Thymus (tissue), 11 donors: ENCODE data around the gene SKI. TPM values are rescaled to one million over a fixed set of nuclear protein-coding genes. Genes with fewer than 3 reads are reported as not detected.

Experiments used
- DNase-seq, 9 donors: peaks; one replicate each; pipeline ENCODE4 v3.0.0-alpha.2; 2013; ENCODE audit warnings: low spot score in 9 of 9, low read depth in 6 of 9, missing footprints in 1 of 9
- H3K27ac ChIP-seq, 2 donors: one replicate each; pipeline ENCODE4 v1.5.1; 2013; ENCODE audit warnings: control low read depth in 1 of 2, low read depth in 1 of 2, low read length in 1 of 2, mild to moderate bottlenecking in 1 of 2, moderate library complexity in 1 of 2
- H3K27me3 ChIP-seq, 2 donors: one replicate each; pipeline ENCODE4 v1.5.1; 2013; ENCODE audit warnings: low read length in 1 of 2; ENCODE audit not compliant: control insufficient read depth in 2 of 2, insufficient read depth in 1 of 2
- H3K36me3 ChIP-seq, 2 donors: one replicate each; pipeline ENCODE4 v1.5.1; 2013; ENCODE audit warnings: low read length in 1 of 2, mild to moderate bottlenecking in 1 of 2, moderate library complexity in 1 of 2; ENCODE audit not compliant: control insufficient read depth in 2 of 2, insufficient read depth in 2 of 2
- H3K4me1 ChIP-seq, 2 donors: one replicate each; pipeline ENCODE4 v1.5.1; 2013; ENCODE audit warnings: low read length in 2 of 2; ENCODE audit not compliant: control insufficient read depth in 2 of 2, insufficient read depth in 2 of 2
- H3K4me3 ChIP-seq, 2 donors: one replicate each; pipeline ENCODE4 v1.5.1; 2013; ENCODE audit warnings: low read length in 2 of 2, control low read depth in 1 of 2, mild to moderate bottlenecking in 1 of 2
- H3K9me3 ChIP-seq, 2 donors: one replicate each; pipeline ENCODE4 v1.5.1; 2013; ENCODE audit warnings: low read length in 1 of 2, mild to moderate bottlenecking in 1 of 2; ENCODE audit not compliant: control insufficient read depth in 2 of 2, insufficient read depth in 1 of 2
- WGBS: extraction: QIAGEN DNeasy Blood & Tissue Kit; methylation state at CpG from one replicate; pipeline ENCODE4 v1.1.7; 2013; 5-methylcytosine and 5-hydroxymethylcytosine counted together
- polyA plus RNA-seq: library from polyadenylated mRNA; stranded (reverse); fragments of 200-250 nt; gene quantifications from one replicate; pipeline ENCODE4 v1.2.3, GENCODE V29; 2013
- total RNA-seq: library from RNA; stranded (reverse); fragments of 120-200 nt; gene quantifications from one replicate; pipeline ENCODE4 v1.2.4, GENCODE V29; 2013
- donor health status: healthy.

Gene SKI
- total and polyA plus RNA-seq, 2 donors = 5.3 to 16.4 TPM

DNA sequence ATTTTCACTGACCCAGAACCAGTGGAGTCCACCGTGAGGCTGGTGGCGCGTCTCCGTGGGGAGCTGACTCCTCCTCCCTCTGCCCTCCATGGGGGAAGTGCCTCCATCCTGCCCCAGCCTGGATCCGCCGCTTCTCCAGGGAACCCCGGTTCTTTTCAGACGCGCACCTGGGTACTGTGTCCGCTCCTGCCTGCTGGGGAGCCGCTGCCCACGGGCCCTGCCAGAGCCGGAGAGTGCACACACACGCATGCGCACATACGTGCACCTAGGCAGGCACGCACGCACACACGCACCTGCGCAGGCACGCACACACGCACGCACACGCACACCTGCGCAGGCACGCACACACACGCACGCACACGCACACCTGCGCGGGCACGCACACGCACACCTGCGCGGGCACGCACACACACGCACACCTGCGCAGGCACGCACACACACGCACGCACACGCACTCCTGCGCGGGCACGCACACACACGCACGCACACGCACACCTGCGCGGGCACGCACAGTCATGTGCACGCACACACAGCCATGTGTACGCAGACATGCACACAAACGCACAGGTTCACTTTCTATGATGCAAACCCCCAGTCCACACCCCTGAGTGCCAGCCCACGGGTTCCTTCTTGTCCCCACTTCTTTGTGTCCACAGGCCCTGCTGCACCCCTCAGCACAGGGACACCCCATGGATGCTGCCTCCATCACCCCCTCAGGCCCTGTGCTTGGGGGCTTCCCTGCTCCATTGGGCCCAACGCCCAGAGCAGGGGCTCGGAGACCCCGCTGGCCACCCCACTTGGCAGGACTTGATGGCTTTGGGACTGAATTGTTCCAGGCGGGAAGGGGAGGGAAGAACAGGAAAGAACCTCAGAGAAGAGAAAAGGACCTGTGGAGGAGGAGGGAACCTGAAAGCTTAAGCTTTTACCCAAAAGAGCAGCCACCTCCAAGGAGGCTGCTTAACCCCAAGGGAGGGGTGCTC, 120.5 kb downstream of the SKI start:
- no peaks in the 10 kb centered on the region for H3K27me3 ChIP-seq
- H3K27ac ChIP-seq = no peak overlapping the region
- 94% methylated on average over 59 of the region's 59 CpGs for WGBS
- H3K4me1 ChIP-seq = no peaks in the 10 kb centered on the region
- H3K4me3 ChIP-seq = no peak overlapping the region
- H3K36me3 ChIP-seq = no peaks in the 10 kb centered on the region
- DNase-seq = no peak
- no peaks in the 10 kb centered on the region for H3K9me3 ChIP-seq

DNA sequence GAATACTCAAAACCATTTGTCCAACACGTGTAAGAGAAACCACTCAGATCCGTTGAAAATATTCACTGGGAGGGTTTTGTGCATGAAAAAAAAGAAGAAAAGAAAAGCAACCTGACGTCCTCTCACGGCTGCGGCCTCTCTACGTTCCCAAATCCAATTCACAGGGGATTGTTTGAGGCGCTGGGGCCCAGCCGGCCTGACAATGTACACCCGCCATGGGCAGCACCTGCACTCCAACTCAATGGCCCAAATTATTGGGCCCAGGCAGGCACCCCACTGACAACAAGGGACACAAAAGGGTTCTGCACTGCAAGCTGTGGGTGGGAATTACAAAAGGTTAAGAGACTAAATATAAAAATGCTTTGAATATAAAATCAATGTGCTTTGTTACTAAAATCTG, 121.7 kb downstream of the SKI start:
- Histone ChIP-seq H3K4me1 (peaks cover 0 to 1% of the 10 kb centered on the region in 2 donors), H3K4me3 (no peak overlapping the region), H3K27ac (no peak overlapping the region), H3K36me3 (no peaks in the 10 kb centered on the region), H3K27me3 (no peaks in the 10 kb centered on the region), H3K9me3 (no peaks in the 10 kb centered on the region)
- 98% methylated on average over 9 of the region's 9 CpGs for WGBS
- no peak for DNase-seq

DNA sequence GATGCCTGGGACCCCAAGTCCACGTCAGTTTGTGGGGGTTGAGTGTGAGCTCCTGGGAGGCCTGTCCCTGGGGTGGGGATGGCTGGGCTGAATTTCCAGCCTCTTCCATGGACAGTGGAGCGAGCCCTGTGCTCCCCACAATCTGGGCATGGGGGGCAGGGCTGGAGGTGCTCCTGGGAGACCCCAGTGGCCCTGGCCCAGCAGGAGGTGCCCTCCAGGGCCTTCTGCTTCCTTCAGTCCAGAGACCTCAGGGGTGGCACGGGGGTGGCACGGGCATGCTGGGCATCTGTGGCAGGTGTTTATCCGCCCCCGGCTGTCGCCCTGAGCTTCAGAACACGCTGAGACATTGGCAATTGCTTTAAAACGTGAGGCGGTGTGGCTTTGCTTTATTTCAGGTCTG, 122.4 kb downstream of the SKI start:
- Histone ChIP-seq H3K36me3 (no peaks in the 10 kb centered on the region), H3K27ac (no peak overlapping the region), H3K4me3 (no peak overlapping the region), H3K27me3 (no peaks in the 10 kb centered on the region), H3K9me3 (no peaks in the 10 kb centered on the region), H3K4me1 (peaks cover 0 to 3% of the 10 kb centered on the region in 2 donors)
- 94% methylated on average over 10 of the region's 10 CpGs for WGBS
- DNase-seq = no peak

DNA sequence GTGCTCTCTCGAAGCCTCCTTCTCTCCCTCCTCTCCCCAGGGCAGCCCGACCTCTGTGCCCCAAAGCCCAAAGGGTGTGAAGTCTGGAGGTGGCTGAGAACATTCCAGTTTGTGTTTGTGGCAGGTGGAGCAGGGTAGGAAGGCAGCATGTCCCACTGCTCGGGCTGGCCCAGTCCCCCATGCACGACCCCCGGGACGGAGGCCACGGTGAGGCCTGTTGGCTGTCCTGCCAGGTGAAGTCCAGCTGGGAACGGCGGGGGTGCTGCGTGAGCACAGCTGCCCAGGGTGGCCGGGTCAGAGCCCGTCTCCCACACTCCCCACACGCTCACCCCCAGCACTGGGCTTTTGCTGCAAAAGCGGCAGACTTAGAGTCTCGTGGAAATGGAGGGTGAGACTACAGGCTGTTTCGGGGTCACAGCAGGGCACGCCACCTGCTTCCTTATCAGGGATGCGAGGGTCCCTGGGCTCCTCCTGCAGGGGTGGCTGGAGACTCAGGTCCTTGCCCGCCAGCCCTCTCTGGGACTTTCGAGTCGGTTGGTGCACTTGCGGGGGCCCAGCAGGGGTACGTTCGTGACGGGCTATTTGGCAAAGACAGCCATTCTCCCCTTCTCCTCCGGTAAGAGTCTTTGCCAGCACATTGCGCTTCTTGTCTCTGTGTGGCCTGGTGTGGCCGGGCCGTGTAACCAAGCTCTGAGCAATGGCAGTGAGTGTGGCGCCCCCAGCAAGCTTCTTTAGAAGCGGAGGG, 123.0 kb downstream of the SKI start:
- Histone ChIP-seq H3K27ac (no peak overlapping the region), H3K4me1 (peaks cover 0 to 3% of the 10 kb centered on the region in 2 donors), H3K36me3 (no peaks in the 10 kb centered on the region), H3K27me3 (no peaks in the 10 kb centered on the region), H3K9me3 (no peaks in the 10 kb centered on the region), H3K4me3 (no peak overlapping the region)
- WGBS = 88% methylated on average over 31 of the region's 31 CpGs
- DNase-seq = no peak

DNA sequence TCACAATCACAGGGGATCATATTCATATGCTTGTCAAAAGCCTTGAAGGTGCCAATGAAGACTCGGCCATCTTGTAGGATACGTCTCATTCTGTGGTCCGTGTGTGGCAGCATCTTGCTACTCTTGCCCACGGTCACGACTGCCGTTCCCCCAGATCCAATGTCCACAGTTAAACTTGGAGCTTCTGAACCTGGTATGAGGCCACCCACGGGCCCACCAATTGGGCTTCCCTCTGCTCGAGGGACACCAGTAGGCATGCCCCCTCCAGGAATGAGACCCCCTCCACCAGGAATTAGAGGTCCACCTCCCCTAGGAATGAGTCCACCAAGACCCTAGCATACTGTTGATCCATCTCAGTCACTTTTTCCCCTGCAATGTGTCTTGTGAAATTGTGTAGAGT, 123.6 kb downstream of the SKI start:
- Histone ChIP-seq H3K27me3 (no peaks in the 10 kb centered on the region), H3K9me3 (no peaks in the 10 kb centered on the region), H3K27ac (no peak overlapping the region), H3K4me1 (peaks cover 0 to 3% of the 10 kb centered on the region in 2 donors), H3K36me3 (no peaks in the 10 kb centered on the region), H3K4me3 (no peak overlapping the region)
- no peak for DNase-seq
- WGBS = 96% methylated on average over 8 of the region's 8 CpGs

DNA sequence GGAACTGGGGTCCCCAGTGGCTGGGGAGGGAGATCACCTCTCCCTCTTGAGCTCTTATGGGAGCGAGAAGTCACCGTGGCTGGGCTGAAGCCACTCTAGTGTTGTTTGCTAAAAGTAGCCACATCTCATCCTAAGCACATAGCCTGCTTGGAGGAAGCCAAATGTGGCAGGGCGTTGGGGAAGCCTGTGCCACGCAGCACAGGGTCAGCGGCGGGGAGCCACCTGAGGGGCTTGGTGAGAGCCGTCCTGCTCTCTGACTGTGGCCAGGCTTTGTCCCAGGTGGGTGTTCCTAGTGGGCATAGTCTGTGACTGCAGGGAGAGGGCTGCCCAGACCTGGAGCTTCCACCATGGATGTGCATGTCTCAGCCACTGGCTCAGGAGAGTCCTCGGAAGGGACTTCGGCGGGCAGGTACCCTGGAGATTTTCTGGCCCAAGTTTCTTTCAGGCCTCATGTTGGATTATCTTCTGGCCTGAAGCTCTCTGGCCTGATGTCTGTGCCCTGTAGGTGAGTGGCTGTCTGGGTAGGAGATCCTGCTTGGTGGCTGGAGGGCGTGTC, 124.3 kb downstream of the SKI start:
- Histone ChIP-seq H3K27me3 (no peaks in the 10 kb centered on the region), H3K4me3 (no peak overlapping the region), H3K4me1 (peaks cover 0 to 3% of the 10 kb centered on the region in 2 donors), H3K27ac (no peak overlapping the region), H3K36me3 (no peaks in the 10 kb centered on the region), H3K9me3 (no peaks in the 10 kb centered on the region)
- 97% methylated on average over 11 of the region's 11 CpGs for WGBS
- DNase-seq = no peak

DNA sequence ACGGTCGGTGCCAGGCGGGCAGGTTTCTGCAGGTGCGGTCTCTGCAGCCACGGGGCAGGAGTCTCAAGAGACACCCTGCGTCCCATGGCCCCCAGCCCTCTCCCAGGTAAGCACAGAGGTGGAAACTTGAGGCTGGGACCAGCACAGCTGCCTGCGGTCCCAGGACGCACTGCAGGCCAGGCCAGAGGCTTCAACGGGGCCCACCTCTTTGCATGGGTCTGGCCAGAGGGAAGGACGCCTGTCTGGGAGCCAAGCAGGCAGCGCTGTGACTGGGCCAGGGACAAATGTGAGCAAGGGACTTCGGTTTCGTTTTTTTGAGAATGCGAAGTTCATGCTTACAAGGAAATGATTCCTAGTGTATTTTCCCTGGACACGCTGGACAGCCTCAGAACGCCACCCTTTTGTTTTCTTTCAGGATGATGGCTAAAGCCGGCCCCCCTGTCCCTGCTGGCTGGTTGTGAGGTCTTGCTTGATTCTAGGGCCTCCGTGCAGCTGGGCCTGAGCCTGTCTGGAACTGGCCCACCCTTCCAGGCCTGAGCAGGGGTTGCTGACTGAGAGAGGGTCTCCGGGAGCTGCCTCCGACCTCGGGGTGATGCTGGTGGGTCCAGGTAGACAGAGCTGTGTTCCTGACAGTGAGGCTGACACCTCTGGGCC, 124.9 kb downstream of the SKI start:
- WGBS = 94% methylated on average over 21 of the region's 21 CpGs
- Histone ChIP-seq H3K27ac (no peak overlapping the region), H3K27me3 (no peaks in the 10 kb centered on the region), H3K4me1 (peaks cover 0 to 3% of the 10 kb centered on the region in 2 donors), H3K4me3 (no peak overlapping the region), H3K9me3 (no peaks in the 10 kb centered on the region), H3K36me3 (no peaks in the 10 kb centered on the region)
- no peak for DNase-seq

DNA sequence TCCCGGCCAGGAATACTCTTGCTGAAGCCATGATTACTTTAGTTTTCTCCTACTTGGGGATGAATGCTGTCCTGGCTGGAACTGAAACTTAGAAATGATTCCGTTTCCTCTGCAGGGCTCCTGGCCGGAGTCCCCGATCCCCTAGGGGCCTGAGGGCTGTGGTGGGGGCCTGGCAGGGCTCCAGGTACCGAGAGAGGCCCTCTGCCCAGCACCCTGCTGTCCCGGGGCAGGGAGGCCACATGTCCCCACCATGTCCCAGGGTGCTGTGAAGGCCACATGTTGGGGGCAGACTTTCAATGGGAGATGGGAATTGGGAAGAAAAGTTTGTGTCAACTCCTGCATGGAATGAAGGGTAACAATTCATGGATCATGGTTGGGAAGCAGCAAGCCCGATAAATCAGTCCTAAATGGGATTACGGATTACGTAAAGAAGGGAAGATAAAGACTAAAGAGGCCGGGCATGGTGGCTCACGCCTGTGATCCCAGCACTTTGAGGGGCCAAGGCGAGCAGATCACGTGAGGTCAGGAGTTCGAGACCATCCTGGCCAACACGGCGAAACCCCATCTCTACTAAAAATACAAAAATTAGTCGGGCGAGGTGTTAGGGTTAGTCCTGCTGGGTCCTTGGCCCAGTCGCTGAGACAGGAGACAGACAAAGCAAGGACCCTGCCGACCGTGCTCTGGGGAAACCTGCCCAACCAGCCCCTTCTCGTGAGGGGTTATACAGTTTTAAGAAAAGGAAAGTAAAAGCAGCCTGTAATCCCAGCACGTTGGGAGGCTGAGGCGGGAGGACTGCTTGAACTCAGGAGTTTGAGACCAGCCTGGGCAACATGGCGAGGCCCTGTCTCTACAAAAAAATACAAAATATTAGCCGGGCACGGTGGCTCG, 125.7 kb downstream of the SKI start:
- H3K27ac ChIP-seq = no peak overlapping the region
- H3K36me3 ChIP-seq = no peaks in the 10 kb centered on the region
- WGBS = 92% methylated on average over 28 of the region's 28 CpGs
- H3K27me3 ChIP-seq = no peaks in the 10 kb centered on the region
- DNase-seq = no peak
- H3K4me1 ChIP-seq = peaks cover 0 to 3% of the 10 kb centered on the region in 2 donors
- H3K4me3 ChIP-seq = no peak overlapping the region
- H3K9me3 ChIP-seq = no peaks in the 10 kb centered on the region
